ENCODE data around the gene ATP13A3. TPM values are rescaled to one million over a fixed set of nuclear protein-coding genes. Genes with fewer than 3 reads are reported as not detected.
A peak's percentile ranks its signal among the peaks of the same experiment; 100 is the strongest.

ATP13A3 gene
- total and polyA plus RNA-seq, 4 donors = 26.6 to 166 (median 75.5) TPM

- WGBS, 2 donors = 87 to 96% methylated on average over 6 of the region's 6 CpGs
- Histone ChIP-seq H3K9me3 (ENCODE audit: control insufficient read depth in 4 of 4, insufficient read depth in 3 of 4, low read length in 3 of 4) (no peaks in the 10 kb centered on the region), H3K4me3 (no peak overlapping the region), H3K36me3 (ENCODE audit: control insufficient read depth in 4 of 4, insufficient read depth in 4 of 4, low read length in 4 of 4) (no peaks in the 10 kb centered on the region), H3K27me3 (ENCODE audit: control insufficient read depth in 3 of 3, insufficient read depth in 3 of 3, low read length in 2 of 3) (peaks cover 0 to 16% (median 6%) of the 10 kb centered on the region in 3 donors), H3K4me1 (ENCODE audit: control insufficient read depth in 5 of 5, insufficient read depth in 5 of 5, low read length in 5 of 5) (peaks cover 0 to 24% (median 5%) of the 10 kb centered on the region in 5 donors), H3K9ac (ENCODE audit: insufficient read depth in 1 of 2, low read length in 2 of 2) (no peak overlapping the region), H3K27ac (ENCODE audit: low read depth in 1 of 2, low read length in 1 of 2) (no peak overlapping the region)
- no peak for ATAC-seq (ENCODE audit: insufficient read depth, low FRiP score)
- TF ChIP-seq CTCF (IDR thresholded peaks at IDR 0.05; ENCODE audit: control extremely low read depth, extremely low read depth) = no peak
- no peak for DNase-seq
Measured at GRCh38 chr3:194365526-194365925, 121.3 kb downstream of the ATP13A3 start.

- Histone ChIP-seq H3K27ac (ENCODE audit: low read depth in 1 of 2, low read length in 1 of 2) (no peak overlapping the region), H3K27me3 (ENCODE audit: control insufficient read depth in 3 of 3, insufficient read depth in 3 of 3, low read length in 2 of 3) (peaks cover 0 to 11% (median 6%) of the 10 kb centered on the region in 3 donors), H3K36me3 (ENCODE audit: control insufficient read depth in 4 of 4, insufficient read depth in 4 of 4, low read length in 4 of 4) (no peaks in the 10 kb centered on the region), H3K9me3 (ENCODE audit: control insufficient read depth in 4 of 4, insufficient read depth in 3 of 4, low read length in 3 of 4) (no peaks in the 10 kb centered on the region), H3K4me1 (ENCODE audit: control insufficient read depth in 5 of 5, insufficient read depth in 5 of 5, low read length in 5 of 5) (peaks cover 0 to 24% (median 5%) of the 10 kb centered on the region in 5 donors), H3K4me3 (no peak overlapping the region), H3K9ac (ENCODE audit: insufficient read depth in 1 of 2, low read length in 2 of 2) (no peak overlapping the region)
- no peak for TF ChIP-seq CTCF (IDR thresholded peaks at IDR 0.05; ENCODE audit: control extremely low read depth, extremely low read depth)
- WGBS, 2 donors = 66 to 77% methylated on average over 20 of the region's 20 CpGs
- ATAC-seq (ENCODE audit: insufficient read depth, low FRiP score) = no peak
- peak; percentile 84 to 90 (median 86) for DNase-seq
Measured at GRCh38 chr3:194364652-194365434, 122.0 kb downstream of the ATP13A3 start.

- H3K27me3 ChIP-seq (ENCODE audit: control insufficient read depth in 3 of 3, insufficient read depth in 3 of 3, low read length in 2 of 3) = peaks cover 0 to 6% (median 5%) of the 10 kb centered on the region in 3 donors
- H3K4me1 ChIP-seq (ENCODE audit: control insufficient read depth in 5 of 5, insufficient read depth in 5 of 5, low read length in 5 of 5) = peaks cover 0 to 24% (median under 1%) of the 10 kb centered on the region in 5 donors
- H3K4me3 ChIP-seq = no peak overlapping the region
- DNase-seq = no peak
- whole genome bisulfite sequencing, 2 donors = 56 to 74% methylated on average over 3 of the region's 3 CpGs
- no peak for TF ChIP-seq CTCF (IDR thresholded peaks at IDR 0.05; ENCODE audit: control extremely low read depth, extremely low read depth)
- no peaks in the 10 kb centered on the region for H3K9me3 ChIP-seq (ENCODE audit: control insufficient read depth in 4 of 4, insufficient read depth in 3 of 4, low read length in 3 of 4)
- no peak for ATAC-seq (ENCODE audit: insufficient read depth, low FRiP score)
- no peaks in the 10 kb centered on the region for H3K36me3 ChIP-seq (ENCODE audit: control insufficient read depth in 4 of 4, insufficient read depth in 4 of 4, low read length in 4 of 4)
- H3K27ac ChIP-seq (ENCODE audit: low read depth in 1 of 2, low read length in 1 of 2) = no peak overlapping the region
- H3K9ac ChIP-seq (ENCODE audit: insufficient read depth in 1 of 2, low read length in 2 of 2) = no peak overlapping the region
Measured at GRCh38 chr3:194364314-194364651, 122.5 kb downstream of the ATP13A3 start.

Data from lung (tissue), 12 donors.